ENCODE measurements around the gene PNPLA8. TPM values are rescaled to one million over a fixed set of nuclear protein-coding genes. Genes with fewer than 3 reads are reported as not detected.
"Not testable (repeated sequence)": the region's sequence is repeated elsewhere in the genome, so short reads cannot be mapped to it uniquely, and the experiment has no call there.

The PNPLA8 gene
- total and polyA plus RNA-seq, 11 donors: 12.5 to 61.5 (median 32.8) TPM

- Histone ChIP-seq H3K9me3 (no peaks in the 10 kb centered on the region), H3K4me1 (no peaks in the 10 kb centered on the region), H3K27me3 (no peaks in the 10 kb centered on the region), H3K4me3 (no peak overlapping the region), H3K36me3 (no peaks in the 10 kb centered on the region), H3K27ac (no peak overlapping the region)
- DNase-seq (no peak), ATAC-seq (no peak)
- WGBS, 4 donors: 70 to 78% (median 73%) methylated on average over 2 of the region's 2 CpGs
- intact Hi-C loops (cut with DNase I): no loop called here
- TF ChIP-seq CTCF (IDR thresholded peaks at IDR 0.05) (no peak), POLR2A (IDR thresholded peaks at IDR 0.05) (no peak)
Observed at GRCh38 chr7:108541478-108541877, 15.5 kb upstream of the PNPLA8 start.

- H3K4me1 ChIP-seq; H3K36me3 ChIP-seq; H3K27ac ChIP-seq; ATAC-seq; H3K27me3 ChIP-seq; H3K9me3 ChIP-seq; DNase-seq; intact Hi-C loops (cut with DNase I); H3K4me3 ChIP-seq: not testable (repeated sequence)
- WGBS, 4 donors: 85 to 93% (median 90%) methylated on average over 4 of the region's 4 CpGs
Observed at GRCh38 chr7:108538685-108539084, 12.8 kb upstream of the PNPLA8 start.

- H3K9me3 ChIP-seq; H3K4me3 ChIP-seq; intact Hi-C loops (cut with DNase I); H3K27ac ChIP-seq; DNase-seq; H3K27me3 ChIP-seq; H3K36me3 ChIP-seq; ATAC-seq; H3K4me1 ChIP-seq: not testable (repeated sequence)
- 56 to 72% (median 66%) methylated on average over 2 of the region's 2 CpGs for WGBS, 4 donors
Observed at GRCh38 chr7:108538236-108538635, 12.3 kb upstream of the PNPLA8 start.

GRCh38 chr7:108537229-108537628 is 11.3 kb upstream of the PNPLA8 start:
- Histone ChIP-seq H3K36me3 (no peaks in the 10 kb centered on the region), H3K27me3 (no peaks in the 10 kb centered on the region), H3K27ac (no peak overlapping the region), H3K9me3 (no peaks in the 10 kb centered on the region), H3K4me3 (no peak overlapping the region), H3K4me1 (no peaks in the 10 kb centered on the region)
- TF ChIP-seq CTCF (IDR thresholded peaks at IDR 0.05): no peak
- TF ChIP-seq POLR2A (IDR thresholded peaks at IDR 0.05): no peak
- intact Hi-C loops (cut with DNase I): no loop called here
- 81 to 92% (median 85%) methylated on average over 2 of the region's 2 CpGs for WGBS, 4 donors
- ATAC-seq (no peak), DNase-seq (no peak)

GRCh38 chr7:108535744-108536143 is 9.8 kb upstream of the PNPLA8 start:
- Histone ChIP-seq H3K9me3 (no peaks in the 10 kb centered on the region), H3K4me3 (no peak overlapping the region), H3K27ac (no peak overlapping the region), H3K27me3 (no peaks in the 10 kb centered on the region), H3K36me3 (no peaks in the 10 kb centered on the region), H3K4me1 (no peaks in the 10 kb centered on the region)
- DNase-seq (no peak), ATAC-seq (no peak)
- WGBS, 4 donors: 56 to 66% (median 63%) methylated on average over 1 of the region's 1 CpG
- TF ChIP-seq CTCF (IDR thresholded peaks at IDR 0.05) (no peak), POLR2A (IDR thresholded peaks at IDR 0.05) (no peak)
- intact Hi-C loops (cut with DNase I): no loop called here

Data from heart left ventricle (tissue), 16 donors.